Esophagus squamous epithelium (tissue), 4 donors: ENCODE data around the gene EHD2.

ENCODE experiments used
- CTCF ChIP-seq, 6 experiments: fragments of 450-650 bp in 4 of 6; fragments of 200-600 bp in 2 of 6; sonication (generic) in 2 of 6; IDR thresholded peaks; one replicate each; pipeline ENCODE4 v1.5.1; 2016 to 2019; ENCODE audit warnings: antibody characterized with exemption in 6 of 6, mild to moderate bottlenecking in 4 of 6, moderate library complexity in 4 of 6
- POLR2A ChIP-seq, 4 donors: fragments of 450-650 bp; IDR thresholded peaks; one replicate each; pipeline ENCODE4 v1.6.1; 2017; ENCODE audit warnings: antibody characterized with exemption in 4 of 4, mild to moderate bottlenecking in 4 of 4, moderate library complexity in 3 of 4

GRCh38 chr19:47781590-47782262 lies 68.5 kb downstream of the EHD2 start:
- TF ChIP-seq CTCF (IDR thresholded peaks at IDR 0.05) = no peak
- no peak for TF ChIP-seq POLR2A (IDR thresholded peaks at IDR 0.05)
